A549 (cell line): ENCODE results near the gene OR2F2. TPM values are rescaled to one million over a fixed set of nuclear protein-coding genes. Genes with fewer than 3 reads are reported as not detected.

ENCODE experiments used
- ATAC-seq, 2 experiments: fragments of 200-7000 bp in 1 of 2; fragments of >200 bp in 1 of 2; cut with Nextera tagmentation in 1 of 2; cut with Tn5 transposase in 1 of 2; 3 replicates each; pipeline versions ENCODE4 v1.8.0 to v1.9.1; 2018 to 2020; ENCODE audit warnings: mild to moderate bottlenecking in 1 of 2, moderate library complexity in 1 of 2
- CTCF ChIA-PET: fragments of 300-600 bp; sonication (Branson Sonifier 250); formaldehyde crosslinking; extraction: SDS; loops from one replicate; lab custom pipeline; 2021; ENCODE audit warnings: antibody characterized with exemption, inconsistent platforms; lab: Yijun Ruan, JAX
- POLR2A ChIA-PET: fragments of 350-600 bp; formaldehyde crosslinking; extraction: SDS; loops from one replicate; lab custom pipeline; 2021; ENCODE audit warnings: antibody characterized with exemption, inconsistent platforms; lab: Yijun Ruan, JAX
- DNase-seq, 2 experiments: peaks; one replicate each; pipeline versions ENCODE4 v3.0.0 to v3.0.0-alpha.2; 2011 to 2016; ENCODE audit warnings: low read depth in 1 of 2, low spot score in 1 of 2
- FAIRE-seq: peaks from 2 replicates; lab custom pipeline; 2011; peaks lifted over from hg19 to GRCh38; lab: Jason Lieb, UNC
- H3K27ac ChIP-seq, 2 experiments: fragments of >200 bp; sonication (Bioruptor Twin); formaldehyde crosslinking; 3 replicates each; pipeline ENCODE4 v1.5.1; 2016 to 2017
- H3K4me1 ChIP-seq: fragments of >200 bp; sonication (Bioruptor Twin); formaldehyde crosslinking; 3 replicates; pipeline ENCODE4 v1.6.1; 2016
- H3K4me2 ChIP-seq: fragments of >200 bp; sonication (Bioruptor Twin); formaldehyde crosslinking; 3 replicates; pipeline ENCODE4 v1.6.1; 2016
- H3K4me3 ChIP-seq: fragments of >200 bp; sonication (Bioruptor Twin); formaldehyde crosslinking; 3 replicates; pipeline ENCODE4 v1.5.1; 2016
- H3K9me3 ChIP-seq: fragments of >200 bp; sonication (Bioruptor Twin); formaldehyde crosslinking; 3 replicates; pipeline ENCODE4 v1.6.1; 2016
- CBX2 ChIP-seq: fragments of 200-600 bp; sonication (generic); IDR thresholded peaks from 2 replicates; pipeline ENCODE4 v1.6.1; 2016; ENCODE audit warnings: low read depth, mild to moderate bottlenecking, borderline replicate concordance
- CBX8 ChIP-seq: fragments of 200-600 bp; sonication (generic); IDR thresholded peaks from 2 replicates; pipeline ENCODE4 v1.6.1; 2016
- CHD2 ChIP-seq: fragments of 150-350 bp; IDR thresholded peaks from 2 replicates; pipeline ENCODE4 v1.6.1; 2014; ENCODE audit warnings: low read length; ENCODE audit not compliant: partially characterized antibody
- CHD4 ChIP-seq: fragments of 200-600 bp; sonication (generic); IDR thresholded peaks from 2 replicates; pipeline ENCODE4 v1.6.1; 2016; ENCODE audit warnings: antibody characterized with exemption, mild to moderate bottlenecking, borderline replicate concordance
- EP300 ChIP-seq, 2 experiments: fragments of >200 bp; sonication (Bioruptor Twin); formaldehyde crosslinking; IDR thresholded peaks; 2 replicates in 1 of 2; 3 replicates in 1 of 2; pipeline ENCODE4 v1.6.1; 2016 to 2017
- FOSB ChIP-seq: fragments of 250-450 bp; sonication (Bioruptor Pico); IDR thresholded peaks from 2 replicates; pipeline ENCODE4 v1.5.0; 2020; ENCODE audit warnings: mild to moderate bottlenecking, moderate library complexity
- GATA3 ChIP-seq: IDR thresholded peaks from 2 replicates; pipeline ENCODE4 v1.6.1; 2012; ENCODE audit warnings: borderline replicate concordance
- HEYL ChIP-seq: fragments of 250-450 bp; sonication (Bioruptor Pico); IDR thresholded peaks from 2 replicates; pipeline ENCODE4 v1.8.0; 2021; ENCODE audit warnings: mild to moderate bottlenecking, moderate library complexity
- KDM1A ChIP-seq: fragments of 200-600 bp; sonication (generic); IDR thresholded peaks from 2 replicates; pipeline ENCODE4 v1.6.1; 2016; ENCODE audit warnings: low read depth, mild to moderate bottlenecking
- NR3C1 ChIP-seq: fragments of >200 bp; sonication (Bioruptor Twin); formaldehyde crosslinking; IDR thresholded peaks from 3 replicates; pipeline ENCODE4 v1.6.1; 2017
- RAD21 ChIP-seq, 2 experiments: fragments of >200 bp in 1 of 2; sonication (Bioruptor Twin) in 1 of 2; formaldehyde crosslinking in 1 of 2; IDR thresholded peaks in 1 of 2; conservative IDR thresholded peaks in 1 of 2; 2 replicates in 1 of 2; 3 replicates in 1 of 2; pipeline ENCODE4 v1.6.1; 2012 to 2018; ENCODE audit warnings: inconsistent platforms in 1 of 2
- RARB ChIP-seq: fragments of 250-450 bp; sonication (Bioruptor Pico); IDR thresholded peaks from 2 replicates; pipeline ENCODE4 v1.8.0; 2021; ENCODE audit warnings: mild to moderate bottlenecking, moderate library complexity
- RCOR1 ChIP-seq: fragments of 150-350 bp; IDR thresholded peaks from 2 replicates; pipeline ENCODE4 v1.6.1; 2014; ENCODE audit warnings: antibody characterized with exemption, low read length, low read depth
- RFX5 ChIP-seq: fragments of 450-650 bp; IDR thresholded peaks from 2 replicates; pipeline ENCODE4 v1.7.1; 2014; ENCODE audit warnings: antibody characterized with exemption, mild to moderate bottlenecking, moderate library complexity
- RNF2 ChIP-seq: fragments of 200-600 bp; sonication (generic); IDR thresholded peaks from 2 replicates; pipeline ENCODE4 v1.6.1; 2016; ENCODE audit warnings: low read depth, mild to moderate bottlenecking, antibody characterized with exemption, moderate library complexity, borderline replicate concordance
- TFCP2L1 ChIP-seq: fragments of 250-450 bp; sonication (Bioruptor Pico); IDR thresholded peaks from 2 replicates; pipeline ENCODE4 v1.5.0; 2021; ENCODE audit warnings: mild to moderate bottlenecking
- ZNF302 ChIP-seq: fragments of 250-450 bp; sonication (Bioruptor Pico); IDR thresholded peaks from 2 replicates; pipeline ENCODE4 v1.9.0; 2021; ENCODE audit warnings: inconsistent platforms, mild to moderate bottlenecking, moderate library complexity
- WGBS: methylation state at CpG from one replicate; pipeline ENCODE4 v1.1.6; 2017; ENCODE audit errors: missing lambda C conversion rate; 5-methylcytosine and 5-hydroxymethylcytosine counted together
- polyA plus RNA-seq, 4 experiments: library from polyadenylated mRNA; depleted of rRNA in 3 of 4; stranded (reverse); fragments of >200 nt; fragmentation: RNase III in 1 of 4; extraction: RNeasy Plus Mini Kit Qiagen cat#74134 plus additional on column Dnase treatment in 1 of 4; gene quantifications; 2 replicates in 3 of 4; 3 replicates in 1 of 4; pipeline ENCODE4 v1.2.3, GENCODE V29; 2011 to 2017
- TF ChIP-seq, protein P1 (sequence below): fragments of 250-450 bp; sonication (Bioruptor Pico); IDR thresholded peaks from 2 replicates; pipeline ENCODE4 v1.5.0; 2020; ENCODE audit warnings: low read depth, mild to moderate bottlenecking, moderate library complexity
- TF ChIP-seq, protein P2 (sequence below): fragments of 200-600 bp; sonication (generic); IDR thresholded peaks from 2 replicates; pipeline ENCODE4 v1.6.1; 2016; ENCODE audit warnings: antibody characterized with exemption, mild to moderate bottlenecking, moderate library complexity
- TF ChIP-seq, protein P3 (sequence below): fragments of >200 bp; sonication (Bioruptor Twin); formaldehyde crosslinking; IDR thresholded peaks from 3 replicates; pipeline ENCODE4 v1.5.1; 2016
- TF ChIP-seq, protein P4 (sequence below): fragments of 250-450 bp; sonication (Bioruptor Pico); IDR thresholded peaks from 2 replicates; pipeline ENCODE4 v1.5.0; 2021; ENCODE audit warnings: mild to moderate bottlenecking, moderate library complexity, borderline replicate concordance

OR2F2 gene
- polyA plus RNA-seq, 2 of the 4 experiments (the other 2 are of a cell fraction): not detected

DNA sequence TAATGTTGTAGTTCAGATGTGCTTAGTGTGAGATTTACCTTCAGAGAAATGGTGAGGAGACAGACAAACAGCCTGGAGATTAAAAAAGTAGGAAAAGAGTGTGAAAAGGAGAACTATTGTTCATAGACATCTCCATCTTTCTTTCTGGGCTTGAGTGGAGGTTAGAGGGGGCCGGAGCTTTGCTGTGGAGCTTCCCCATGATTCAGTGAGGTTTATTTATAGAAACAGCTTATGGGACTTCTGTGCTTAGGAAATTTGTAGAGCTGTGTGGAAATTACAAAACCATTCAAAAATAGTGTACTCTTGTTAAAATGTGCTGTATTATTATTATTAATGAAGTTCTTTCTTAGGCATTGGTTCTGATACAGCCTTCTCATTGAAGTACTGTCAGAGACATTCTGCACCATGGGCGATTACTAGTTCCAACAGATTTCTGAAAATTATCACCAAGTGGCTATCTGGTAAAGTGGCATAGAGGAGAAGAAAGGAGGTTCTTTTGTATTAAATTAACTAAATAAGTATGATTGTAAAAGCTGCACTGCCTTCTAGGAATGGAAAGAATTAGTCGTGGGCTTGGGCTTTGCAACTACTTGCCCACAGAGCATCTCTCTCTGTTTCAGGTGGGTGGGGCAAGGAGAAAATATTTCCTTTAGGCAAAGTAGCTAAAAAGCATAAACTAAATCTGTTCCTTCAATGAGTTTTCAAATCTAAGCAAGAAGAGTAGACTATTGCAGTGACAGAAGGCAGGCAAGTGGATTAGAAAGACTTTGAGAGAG lies 24.4 kb upstream of the OR2F2 start:
- no peaks in the 10 kb centered on the region for H3K9me3 ChIP-seq
- ATAC-seq (no peak), FAIRE-seq (no peak), DNase-seq (no peak)
- H3K4me3 ChIP-seq: no peak overlapping the region
- no peak overlapping the region for H3K27ac ChIP-seq
- ChIA-PET CTCF (interaction anchor here (1.1 kb wide), 1 partner anchor 10 kb away, joined by 7 read pairs; no protein-coding TSS in a partner anchor), POLR2A (interaction anchor here (3.5 kb wide), 1 partner anchor 9 kb away, joined by 20 read pairs; the partner anchor contains the start of gene TCAF1)
- no peaks in the 10 kb centered on the region for H3K4me1 ChIP-seq
- TF ChIP-seq ZNF302 (CRISPR knock-in tag) (no peak), RCOR1 (no peak)
- WGBS: 62% methylated on average over 3 of the region's 3 CpGs
- H3K4me2 ChIP-seq: no peak overlapping the region

DNA sequence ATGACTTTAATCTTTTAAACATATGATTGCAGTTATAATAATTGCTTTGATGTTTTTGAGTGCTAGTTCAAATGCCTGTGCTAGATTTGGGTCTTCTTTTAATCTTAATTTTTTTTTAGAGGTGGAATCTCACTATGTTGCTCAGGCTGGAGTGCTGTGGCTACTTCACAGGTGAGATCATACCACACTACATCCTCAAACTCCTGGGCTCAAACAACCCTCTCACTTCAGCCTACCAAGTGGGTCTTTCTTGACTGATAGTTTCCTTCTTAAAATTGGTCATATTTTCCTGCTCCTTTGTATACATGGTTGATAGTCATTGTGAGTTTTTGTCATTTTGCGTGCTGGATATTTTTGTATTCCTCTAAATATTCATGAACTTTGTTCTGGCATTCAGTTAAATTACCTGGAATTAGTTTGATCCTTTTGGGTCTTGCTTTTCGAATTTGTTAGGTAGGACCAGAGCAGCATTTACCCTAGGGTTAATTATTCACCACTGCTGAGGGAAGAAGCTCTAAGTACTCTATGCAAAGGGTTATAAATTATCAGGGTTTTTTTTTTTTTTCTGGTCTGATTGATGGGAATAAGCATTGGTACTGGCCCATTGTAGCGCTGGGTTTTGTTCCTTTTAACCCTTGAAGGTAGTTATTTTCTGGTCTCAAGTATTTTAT lies 21.0 kb upstream of the OR2F2 start:
- DNase-seq (no peak), ATAC-seq (no peak), FAIRE-seq (peak; percentile 23)
- WGBS: 50% methylated on average over 3 of the region's 3 CpGs
- H3K4me3 ChIP-seq: no peak overlapping the region
- no peak overlapping the region for H3K4me2 ChIP-seq
- no peaks in the 10 kb centered on the region for H3K9me3 ChIP-seq
- no peak for TF ChIP-seq CHD4
- no peak for TF ChIP-seq EP300 (IDR thresholded peaks at IDR 0.05)
- TF ChIP-seq RNF2: no peak
- TF ChIP-seq, protein P1, sequence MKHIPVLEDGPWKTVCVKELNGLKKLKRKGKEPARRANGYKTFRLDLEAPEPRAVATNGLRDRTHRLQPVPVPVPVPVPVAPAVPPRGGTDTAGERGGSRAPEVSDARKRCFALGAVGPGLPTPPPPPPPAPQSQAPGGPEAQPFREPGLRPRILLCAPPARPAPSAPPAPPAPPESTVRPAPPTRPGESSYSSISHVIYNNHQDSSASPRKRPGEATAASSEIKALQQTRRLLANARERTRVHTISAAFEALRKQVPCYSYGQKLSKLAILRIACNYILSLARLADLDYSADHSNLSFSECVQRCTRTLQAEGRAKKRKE (CRISPR knock-in tag): no peak
- no peak for TF ChIP-seq NR3C1
- no peak for TF ChIP-seq GATA3
- no peak for TF ChIP-seq CBX8
- TF ChIP-seq RAD21 (conservative IDR thresholded peaks at IDR 0.05 in 1 of 2, IDR thresholded peaks at IDR 0.05 in 1 of 2): no peak
- TF ChIP-seq, protein P2, sequence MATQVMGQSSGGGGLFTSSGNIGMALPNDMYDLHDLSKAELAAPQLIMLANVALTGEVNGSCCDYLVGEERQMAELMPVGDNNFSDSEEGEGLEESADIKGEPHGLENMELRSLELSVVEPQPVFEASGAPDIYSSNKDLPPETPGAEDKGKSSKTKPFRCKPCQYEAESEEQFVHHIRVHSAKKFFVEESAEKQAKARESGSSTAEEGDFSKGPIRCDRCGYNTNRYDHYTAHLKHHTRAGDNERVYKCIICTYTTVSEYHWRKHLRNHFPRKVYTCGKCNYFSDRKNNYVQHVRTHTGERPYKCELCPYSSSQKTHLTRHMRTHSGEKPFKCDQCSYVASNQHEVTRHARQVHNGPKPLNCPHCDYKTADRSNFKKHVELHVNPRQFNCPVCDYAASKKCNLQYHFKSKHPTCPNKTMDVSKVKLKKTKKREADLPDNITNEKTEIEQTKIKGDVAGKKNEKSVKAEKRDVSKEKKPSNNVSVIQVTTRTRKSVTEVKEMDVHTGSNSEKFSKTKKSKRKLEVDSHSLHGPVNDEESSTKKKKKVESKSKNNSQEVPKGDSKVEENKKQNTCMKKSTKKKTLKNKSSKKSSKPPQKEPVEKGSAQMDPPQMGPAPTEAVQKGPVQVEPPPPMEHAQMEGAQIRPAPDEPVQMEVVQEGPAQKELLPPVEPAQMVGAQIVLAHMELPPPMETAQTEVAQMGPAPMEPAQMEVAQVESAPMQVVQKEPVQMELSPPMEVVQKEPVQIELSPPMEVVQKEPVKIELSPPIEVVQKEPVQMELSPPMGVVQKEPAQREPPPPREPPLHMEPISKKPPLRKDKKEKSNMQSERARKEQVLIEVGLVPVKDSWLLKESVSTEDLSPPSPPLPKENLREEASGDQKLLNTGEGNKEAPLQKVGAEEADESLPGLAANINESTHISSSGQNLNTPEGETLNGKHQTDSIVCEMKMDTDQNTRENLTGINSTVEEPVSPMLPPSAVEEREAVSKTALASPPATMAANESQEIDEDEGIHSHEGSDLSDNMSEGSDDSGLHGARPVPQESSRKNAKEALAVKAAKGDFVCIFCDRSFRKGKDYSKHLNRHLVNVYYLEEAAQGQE: no peak
- TF ChIP-seq TFCP2L1: no peak
- TF ChIP-seq KDM1A: no peak
- POLR2A ChIA-PET: no interaction called here
- no peak overlapping the region for H3K27ac ChIP-seq
- CTCF ChIA-PET: interaction anchor here (0.6 kb wide), 1 partner anchor 1389 kb away, joined by 3 read pairs; no protein-coding TSS in a partner anchor
- no peaks in the 10 kb centered on the region for H3K4me1 ChIP-seq

DNA sequence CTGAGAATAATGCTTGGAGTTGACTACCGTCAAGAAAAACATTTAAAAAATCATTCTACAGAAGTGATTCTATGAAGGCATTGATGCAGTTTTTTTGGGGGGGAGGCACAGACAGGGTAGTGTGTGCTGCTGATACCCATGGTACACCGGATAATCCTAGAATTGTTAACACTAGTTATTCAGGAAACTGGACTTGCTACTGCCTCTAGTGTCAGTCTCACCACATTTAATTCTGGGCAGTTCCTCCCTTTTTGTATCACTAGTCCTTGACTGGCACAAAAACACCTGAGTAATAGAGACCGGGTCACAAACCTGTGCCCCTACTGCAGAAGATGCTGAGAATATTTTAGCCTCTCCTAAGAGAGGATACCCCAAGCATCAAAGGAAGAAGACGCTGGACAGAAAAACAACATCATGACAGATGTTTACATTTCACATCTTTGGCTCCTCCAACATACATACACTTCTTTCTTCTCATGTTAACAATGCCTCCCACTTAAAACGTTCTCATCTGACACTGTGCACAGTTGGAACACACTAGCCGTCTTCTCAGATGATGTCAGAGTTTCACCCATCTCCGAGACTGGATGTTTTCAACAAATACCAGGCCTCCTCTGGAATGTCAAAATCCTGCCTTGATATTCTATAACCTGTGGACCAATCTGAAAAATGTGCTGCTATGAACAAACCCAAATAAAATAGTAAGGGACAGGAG lies 19.9 kb upstream of the OR2F2 start:
- WGBS: 59% methylated on average over 7 of the region's 7 CpGs
- ChIA-PET CTCF (no interaction called here), POLR2A (no interaction called here)
- Histone ChIP-seq H3K4me3 (no peak overlapping the region), H3K9me3 (no peaks in the 10 kb centered on the region), H3K4me1 (no peaks in the 10 kb centered on the region), H3K4me2 (no peak overlapping the region), H3K27ac (no peak overlapping the region)
- peak in 1 of 2 experiments; percentile 66; a peak in 2 of 6 replicates for ATAC-seq
- DNase-seq: no peak
- no peak for TF ChIP-seq HEYL
- no peak for TF ChIP-seq RARB (CRISPR knock-in tag)
- no peak for TF ChIP-seq EP300 (IDR thresholded peaks at IDR 0.05)
- TF ChIP-seq CHD4: no peak
- TF ChIP-seq FOSB (CRISPR knock-in tag): no peak
- TF ChIP-seq CHD2: no peak
- TF ChIP-seq, protein P3, sequence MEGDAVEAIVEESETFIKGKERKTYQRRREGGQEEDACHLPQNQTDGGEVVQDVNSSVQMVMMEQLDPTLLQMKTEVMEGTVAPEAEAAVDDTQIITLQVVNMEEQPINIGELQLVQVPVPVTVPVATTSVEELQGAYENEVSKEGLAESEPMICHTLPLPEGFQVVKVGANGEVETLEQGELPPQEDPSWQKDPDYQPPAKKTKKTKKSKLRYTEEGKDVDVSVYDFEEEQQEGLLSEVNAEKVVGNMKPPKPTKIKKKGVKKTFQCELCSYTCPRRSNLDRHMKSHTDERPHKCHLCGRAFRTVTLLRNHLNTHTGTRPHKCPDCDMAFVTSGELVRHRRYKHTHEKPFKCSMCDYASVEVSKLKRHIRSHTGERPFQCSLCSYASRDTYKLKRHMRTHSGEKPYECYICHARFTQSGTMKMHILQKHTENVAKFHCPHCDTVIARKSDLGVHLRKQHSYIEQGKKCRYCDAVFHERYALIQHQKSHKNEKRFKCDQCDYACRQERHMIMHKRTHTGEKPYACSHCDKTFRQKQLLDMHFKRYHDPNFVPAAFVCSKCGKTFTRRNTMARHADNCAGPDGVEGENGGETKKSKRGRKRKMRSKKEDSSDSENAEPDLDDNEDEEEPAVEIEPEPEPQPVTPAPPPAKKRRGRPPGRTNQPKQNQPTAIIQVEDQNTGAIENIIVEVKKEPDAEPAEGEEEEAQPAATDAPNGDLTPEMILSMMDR: no peak
- no peak for TF ChIP-seq CBX8
- TF ChIP-seq, protein P4, sequence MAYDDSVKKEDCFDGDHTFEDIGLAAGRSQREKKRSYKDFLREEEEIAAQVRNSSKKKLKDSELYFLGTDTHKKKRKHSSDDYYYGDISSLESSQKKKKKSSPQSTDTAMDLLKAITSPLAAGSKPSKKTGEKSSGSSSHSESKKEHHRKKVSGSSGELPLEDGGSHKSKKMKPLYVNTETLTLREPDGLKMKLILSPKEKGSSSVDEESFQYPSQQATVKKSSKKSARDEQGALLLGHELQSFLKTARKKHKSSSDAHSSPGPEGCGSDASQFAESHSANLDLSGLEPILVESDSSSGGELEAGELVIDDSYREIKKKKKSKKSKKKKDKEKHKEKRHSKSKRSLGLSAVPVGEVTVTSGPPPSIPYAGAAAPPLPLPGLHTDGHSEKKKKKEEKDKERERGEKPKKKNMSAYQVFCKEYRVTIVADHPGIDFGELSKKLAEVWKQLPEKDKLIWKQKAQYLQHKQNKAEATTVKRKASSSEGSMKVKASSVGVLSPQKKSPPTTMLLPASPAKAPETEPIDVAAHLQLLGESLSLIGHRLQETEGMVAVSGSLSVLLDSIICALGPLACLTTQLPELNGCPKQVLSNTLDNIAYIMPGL: no peak
- no peak for TF ChIP-seq CBX2
- no peak for TF ChIP-seq RFX5
- TF ChIP-seq ZNF302 (CRISPR knock-in tag): no peak
- FAIRE-seq: no peak
